Hematopoietic multipotent progenitor cell treated with erythropoietin and hydrocortisone succinate and interleukin-3 and kit ligand, for 17 days (in vitro differentiated cells): ENCODE data around the gene SLC35F3.

Source experiments
- DNase-seq: peaks from one replicate; pipeline ENCODE4 v3.0.0-alpha.2; 2015; ENCODE audit warnings: low spot score

Gene SLC35F3

DNA sequence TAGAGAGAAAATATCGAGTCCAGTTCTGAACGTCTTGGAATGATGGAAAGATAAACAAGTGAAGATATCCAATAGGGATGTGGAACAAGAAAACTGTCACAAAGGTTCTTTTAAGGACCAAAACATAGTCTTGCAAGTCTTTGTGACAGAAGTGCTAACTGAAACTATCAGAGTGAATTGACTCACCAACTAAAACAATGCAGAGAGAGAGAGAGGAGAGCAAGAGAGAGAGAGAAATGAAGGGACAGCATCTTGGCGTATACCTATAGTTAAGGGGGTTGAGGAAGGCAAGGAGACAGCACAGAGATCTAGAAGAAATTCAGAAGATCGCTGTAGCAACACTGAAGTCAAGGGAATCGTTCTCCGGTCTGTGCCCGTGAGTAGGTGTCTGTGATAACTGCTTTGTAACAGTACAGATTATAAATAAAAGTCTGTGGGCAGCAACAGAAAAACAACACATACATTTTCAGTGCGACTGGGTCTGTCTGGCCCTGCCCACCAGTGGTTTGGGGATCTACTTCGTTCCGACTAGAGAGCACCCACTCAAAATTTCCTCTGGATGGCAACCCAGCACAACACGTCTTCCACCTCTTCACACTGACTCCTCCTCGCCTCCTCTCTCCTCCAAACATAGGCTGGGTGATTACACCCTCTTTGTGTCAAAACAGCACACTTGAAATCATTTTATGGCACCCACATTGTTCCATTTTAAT, 464.0 kb downstream of the SLC35F3 start:
- no peak for DNase-seq

DNA sequence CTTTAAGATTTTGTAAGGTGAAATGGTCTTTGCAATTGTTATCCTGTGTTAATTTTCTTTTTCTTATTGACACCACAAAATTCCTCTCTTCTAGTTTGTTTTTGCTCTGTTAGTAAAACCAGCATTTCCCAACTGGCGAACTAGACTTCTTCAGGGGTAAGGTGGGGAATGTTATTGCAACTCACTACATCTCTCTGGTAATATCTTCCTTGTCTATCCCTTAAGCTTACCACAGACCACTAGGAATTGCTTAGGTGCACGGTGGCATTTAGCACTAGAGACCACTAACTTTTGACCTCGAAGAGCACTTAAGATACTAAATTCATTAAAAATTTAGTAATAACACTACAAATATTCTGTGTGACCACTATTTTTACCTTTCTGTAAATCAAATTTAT, 464.6 kb downstream of the SLC35F3 start:
- DNase-seq = no peak

DNA sequence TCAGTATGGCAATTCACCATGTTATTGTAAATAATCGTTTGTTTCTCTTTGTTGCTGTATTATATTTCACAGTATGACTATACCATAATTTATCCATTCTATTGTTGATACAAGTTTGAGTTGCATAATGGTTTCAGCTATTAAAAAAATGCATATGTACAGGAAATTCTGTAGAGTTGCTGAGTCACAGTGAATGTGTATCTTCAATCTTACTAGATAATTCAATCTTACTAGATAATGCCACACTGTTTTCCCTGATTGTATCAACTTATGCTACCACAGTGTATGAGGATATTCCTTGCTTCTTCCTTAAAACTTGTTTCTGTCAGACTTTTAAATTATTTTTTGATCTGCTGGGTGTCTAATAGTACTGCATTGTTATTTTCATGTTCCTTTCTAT, 465.3 kb downstream of the SLC35F3 start:
- no peak for DNase-seq

DNA sequence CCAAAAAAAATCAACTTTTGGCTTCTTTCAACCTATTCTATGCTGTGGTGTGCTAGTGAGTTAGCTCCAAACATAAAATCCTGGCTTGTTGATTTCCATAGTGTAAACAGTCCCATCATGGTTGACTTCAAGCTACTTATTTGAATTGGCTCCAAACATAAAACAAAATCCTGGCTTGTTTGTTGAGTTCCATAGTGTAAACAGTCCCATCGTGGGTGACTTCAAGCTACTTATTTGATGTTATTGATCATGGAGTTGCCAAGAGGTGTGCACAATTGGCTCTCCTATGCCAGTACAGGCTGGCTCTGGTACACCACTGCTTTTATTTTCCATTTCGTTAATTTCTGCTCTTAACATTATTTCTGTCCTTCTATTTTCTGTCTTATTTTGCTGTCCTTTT, 466.9 kb downstream of the SLC35F3 start:
- no peak for DNase-seq

DNA sequence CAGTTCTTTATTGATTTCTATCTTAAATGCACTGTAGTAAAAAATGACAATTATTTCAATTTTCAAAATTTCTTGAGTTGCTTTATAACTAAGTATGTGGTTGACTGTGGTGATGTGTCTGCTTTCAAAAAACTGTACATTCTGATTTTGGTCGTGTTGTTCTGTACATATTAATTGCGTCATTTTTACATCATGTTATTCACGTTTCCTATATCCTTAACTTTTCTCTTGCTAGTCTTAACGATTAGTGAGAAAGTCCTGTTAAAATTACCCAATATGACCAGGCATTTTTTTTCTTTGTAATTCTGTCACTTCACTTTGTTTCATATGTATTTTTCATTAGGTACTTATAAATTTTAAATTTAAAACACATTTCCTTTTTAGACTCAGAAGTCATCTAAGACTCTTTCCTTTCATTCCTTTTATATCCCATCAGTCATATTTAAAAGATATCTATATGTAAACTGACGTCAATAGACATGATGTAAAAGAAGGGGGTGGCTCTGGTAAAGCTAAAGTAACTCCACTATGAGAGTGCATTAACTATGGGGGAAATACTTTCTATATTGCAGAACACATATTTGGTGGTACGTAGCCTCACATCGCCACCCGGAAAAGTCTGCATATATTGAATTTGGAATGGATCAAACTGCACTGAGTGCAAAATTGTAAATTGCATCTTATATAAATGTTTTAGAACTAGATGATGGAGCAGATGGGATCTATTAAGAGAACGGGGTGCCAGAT, 467.7 kb downstream of the SLC35F3 start:
- no peak for DNase-seq

DNA sequence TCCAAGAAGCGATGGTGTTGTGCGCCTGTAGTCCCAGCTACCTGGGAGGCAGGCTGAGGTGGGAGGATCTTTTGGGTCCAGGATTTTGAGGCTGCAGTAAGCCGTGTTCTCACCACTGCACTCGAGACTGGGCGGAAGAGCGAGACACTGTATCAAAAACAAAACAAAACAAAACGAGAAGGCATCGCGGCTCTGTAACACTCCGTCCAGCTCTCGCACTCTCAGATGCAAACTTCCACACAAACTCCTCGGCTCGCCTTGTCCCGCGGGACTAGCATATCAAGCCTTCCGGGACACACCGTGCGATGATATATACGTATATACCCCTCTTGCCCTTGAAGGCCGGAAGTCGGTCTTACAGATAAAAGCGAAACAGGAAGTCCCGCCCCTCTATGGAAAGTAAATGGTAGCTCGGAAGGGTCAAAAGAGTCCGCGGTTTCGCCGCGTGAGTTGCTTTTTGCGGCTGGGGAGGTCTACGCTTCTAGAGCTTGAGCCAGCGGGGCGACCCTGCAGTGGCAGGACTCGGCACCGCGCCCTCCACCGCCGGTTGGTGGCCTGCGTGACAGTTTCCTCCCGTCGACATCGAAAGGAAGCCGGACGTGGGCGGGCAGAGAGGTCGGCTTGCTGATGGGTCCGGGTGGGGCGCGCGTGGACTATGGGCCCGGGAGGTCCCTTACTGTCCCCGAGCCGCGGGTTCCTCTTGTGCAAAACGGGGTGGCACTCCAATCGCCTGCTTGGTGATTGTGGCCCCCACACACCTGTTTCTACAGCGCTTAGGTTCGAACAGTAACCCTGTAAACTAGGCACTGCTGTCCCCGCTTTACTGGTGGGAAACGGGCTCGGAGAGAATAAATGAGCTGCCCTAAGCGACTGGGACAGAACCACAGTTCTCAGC, 468.8 kb downstream of the SLC35F3 start, which contains the start of gene COA6:
Gene COA6, plus strand, starts transcription at position 393 of the 895 bp plus-strand sequence. Its CDS starts 11 bp downstream, at position 404.
- peak; percentile 97 for DNase-seq

DNA sequence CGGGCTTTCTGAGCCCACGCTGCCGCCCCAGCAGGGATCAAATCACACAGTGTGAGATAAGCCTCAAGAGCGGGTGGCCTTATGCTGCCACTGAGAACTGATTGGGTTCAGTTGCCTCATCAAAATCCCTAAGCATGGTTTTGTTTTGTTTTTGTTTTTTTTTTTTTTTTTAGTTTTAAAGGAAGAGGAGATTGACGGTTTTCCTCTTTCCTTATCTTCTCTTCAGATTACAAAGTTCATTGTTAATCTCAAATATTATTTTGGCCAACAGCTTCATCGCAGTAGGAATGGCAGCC, 469.4 kb downstream of the SLC35F3 start:
- no peak for DNase-seq
